HFF-Myc (cell line): ENCODE data around the gene KIF23.

Experiments used
- DNase-seq: peaks from one replicate; pipeline ENCODE4 v3.0.0-alpha.2; 2011; ENCODE audit warnings: low read depth; ENCODE audit errors: extremely low read depth
- H3K4me3 ChIP-seq: replicated peaks from 2 replicates; pipeline ENCODE4 v1.5.1; 2011; ENCODE audit warnings: low read depth, mild to moderate bottlenecking, control low read depth, low read length
- CTCF ChIP-seq: IDR thresholded peaks from 2 replicates; pipeline ENCODE4 v1.5.1; 2012; ENCODE audit warnings: mild to moderate bottlenecking, low read depth, low read length, control low read depth; ENCODE audit errors: missing control alignments

The KIF23 gene

GRCh38 chr15:69388260-69388705 lies 25.9 kb upstream of the KIF23 start:
- peak; percentile 26 for DNase-seq
- no peak for TF ChIP-seq CTCF
- H3K4me3 ChIP-seq: no peak overlapping the region

GRCh38 chr15:69389426-69389825 lies 24.7 kb upstream of the KIF23 start:
- H3K4me3 ChIP-seq: no peak overlapping the region
- no peak for TF ChIP-seq CTCF
- no peak for DNase-seq

GRCh38 chr15:69390575-69390974 lies 23.6 kb upstream of the KIF23 start:
- no peak for DNase-seq
- TF ChIP-seq CTCF: no peak

GRCh38 chr15:69391046-69391757 lies 22.9 kb upstream of the KIF23 start:
- no peak for DNase-seq
- no peak overlapping the region for H3K4me3 ChIP-seq
- TF ChIP-seq CTCF: no peak

More at GRCh38 chr15:69390575-69390974, 23.6 kb upstream of the KIF23 start:
- H3K4me3 ChIP-seq: no peak overlapping the region

GRCh38 chr15:69392352-69392751 lies 21.8 kb upstream of the KIF23 start:
- no peak for DNase-seq
- no peak overlapping the region for H3K4me3 ChIP-seq
- no peak for TF ChIP-seq CTCF

- DNase-seq: no peak
- no peak for TF ChIP-seq CTCF
- H3K4me3 ChIP-seq: no peak overlapping the region
Measured at GRCh38 chr15:69393831-69394491, 20.2 kb upstream of the KIF23 start.
